ENCODE results near the gene ZCCHC13.

GRCh38 chrX:74277846-74278245, 26.1 kb upstream of the ZCCHC13 start:
- TF ChIP-seq POLR2A (IDR thresholded peaks at IDR 0.05; ENCODE audit: low read length) (no peak), CTCF (IDR thresholded peaks at IDR 0.05) (no peak), HOXB5 (CRISPR knock-in tag; IDR thresholded peaks at IDR 0.05) (no peak), TP53 (CRISPR knock-in tag; IDR thresholded peaks at IDR 0.05) (no peak), POLR2AphosphoS2 (conservative IDR thresholded peaks at IDR 0.05; ENCODE audit: low read length) (no peak), KDM5A (IDR thresholded peaks at IDR 0.05) (no peak), CHD2 (IDR thresholded peaks at IDR 0.05; ENCODE audit: low read length, partially characterized antibody) (no peak)

Measured in A549 (cell line).